Tibial nerve (tissue), 3 donors: ENCODE results near the gene FAM131A.

Experiments
- POLR2A ChIP-seq, 2 donors: fragments of 450-650 bp; IDR thresholded peaks; one replicate each; pipeline ENCODE4 v1.6.1; 2017; ENCODE audit warnings: antibody characterized with exemption in 2 of 2, mild to moderate bottlenecking in 2 of 2, moderate library complexity in 2 of 2
- TF ChIP-seq, protein P1 (sequence below), 5 experiments: fragments of 200-600 bp in 3 of 5; fragments of 450-650 bp in 2 of 5; sonication (generic) in 3 of 5; IDR thresholded peaks; one replicate each; pipeline ENCODE4 v1.5.1; 2016 to 2019; ENCODE audit warnings: antibody characterized with exemption in 5 of 5, mild to moderate bottlenecking in 3 of 5, moderate library complexity in 2 of 5

DNA sequence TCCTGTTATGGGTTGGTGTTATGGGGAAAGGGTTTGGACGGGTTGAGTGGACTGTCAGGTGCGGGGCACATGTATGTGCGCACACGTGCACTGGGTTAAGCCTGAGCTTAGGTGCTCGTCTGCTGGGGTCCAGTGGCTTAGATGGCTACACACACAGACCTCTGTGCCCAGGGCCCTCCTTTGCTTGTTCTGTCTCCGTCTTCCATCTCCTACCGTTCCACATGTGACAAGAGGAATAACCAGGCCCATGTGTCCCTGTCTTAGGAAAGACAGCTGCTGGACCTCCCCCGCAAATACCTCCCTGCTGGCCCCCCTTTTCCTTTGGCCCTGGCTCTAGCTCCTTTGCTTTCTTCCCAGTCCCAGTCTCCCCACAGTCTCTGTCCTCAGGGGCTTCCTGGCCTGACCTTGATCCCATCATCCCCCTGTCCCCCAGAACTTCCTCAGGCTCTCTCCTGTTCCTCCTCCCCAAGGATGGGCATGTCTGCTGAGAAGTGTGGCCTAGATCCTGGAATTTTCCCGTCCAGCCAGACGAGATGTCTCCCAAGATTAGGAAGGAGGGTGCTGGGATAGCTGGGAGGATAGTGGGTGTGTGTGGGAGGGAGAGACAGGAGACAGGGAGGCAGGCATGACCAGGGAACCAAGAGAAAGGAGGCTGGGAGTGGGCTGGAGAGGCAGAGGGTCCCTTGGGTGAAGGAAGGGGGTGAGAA lies 41.4 kb downstream of the FAM131A start:
- TF ChIP-seq, protein P1, sequence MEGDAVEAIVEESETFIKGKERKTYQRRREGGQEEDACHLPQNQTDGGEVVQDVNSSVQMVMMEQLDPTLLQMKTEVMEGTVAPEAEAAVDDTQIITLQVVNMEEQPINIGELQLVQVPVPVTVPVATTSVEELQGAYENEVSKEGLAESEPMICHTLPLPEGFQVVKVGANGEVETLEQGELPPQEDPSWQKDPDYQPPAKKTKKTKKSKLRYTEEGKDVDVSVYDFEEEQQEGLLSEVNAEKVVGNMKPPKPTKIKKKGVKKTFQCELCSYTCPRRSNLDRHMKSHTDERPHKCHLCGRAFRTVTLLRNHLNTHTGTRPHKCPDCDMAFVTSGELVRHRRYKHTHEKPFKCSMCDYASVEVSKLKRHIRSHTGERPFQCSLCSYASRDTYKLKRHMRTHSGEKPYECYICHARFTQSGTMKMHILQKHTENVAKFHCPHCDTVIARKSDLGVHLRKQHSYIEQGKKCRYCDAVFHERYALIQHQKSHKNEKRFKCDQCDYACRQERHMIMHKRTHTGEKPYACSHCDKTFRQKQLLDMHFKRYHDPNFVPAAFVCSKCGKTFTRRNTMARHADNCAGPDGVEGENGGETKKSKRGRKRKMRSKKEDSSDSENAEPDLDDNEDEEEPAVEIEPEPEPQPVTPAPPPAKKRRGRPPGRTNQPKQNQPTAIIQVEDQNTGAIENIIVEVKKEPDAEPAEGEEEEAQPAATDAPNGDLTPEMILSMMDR (IDR thresholded peaks at IDR 0.05), result no peak
- no peak for TF ChIP-seq POLR2A (IDR thresholded peaks at IDR 0.05)
